ENCODE measurements around the gene GNB4. TPM values are rescaled to one million over a fixed set of nuclear protein-coding genes. Genes with fewer than 3 reads are reported as not detected.

Gene GNB4
- total and polyA plus RNA-seq, 9 of the 15 experiments (the other 6 are each of a cell fraction or from before 2014, with no cell fraction given): 6.8 to 36.7 (median 21.4) TPM

GRCh38 chr3:179410999-179411398 lies 40.3 kb downstream of the GNB4 start:
- H3K79me2 ChIP-seq (ENCODE audit: control insufficient read depth, insufficient read depth, low read length): no peaks in the 10 kb centered on the region
- H3K9ac ChIP-seq (ENCODE audit: insufficient read depth in 1 of 2, low read depth in 2 of 2, low read length in 2 of 2): no peak overlapping the region
- no TSS peak for BruUV-seq (replicated peaks)
- POLR2A ChIA-PET: no interaction called here
- no peak overlapping the region for H3K27ac ChIP-seq (ENCODE audit: extremely low read depth, low read depth, low read length)
- in situ Hi-C loops (cut with MboI): no loop called here
- no peaks in the 10 kb centered on the region for H3K9me1 ChIP-seq (ENCODE audit: control insufficient read depth, insufficient read depth, low read length)
- intact Hi-C loops (cut with micrococcal nuclease): loop anchor here (1.0 kb wide), 1 partner anchor 147 kb away; no protein-coding TSS in a partner anchor
- FAIRE-seq (no peak), ATAC-seq (no peak), DNase-seq (ENCODE audit: extremely low read depth in 1 of 4, low spot score in 3 of 4) (no peak)
- TF ChIP-seq DACH1 (IDR thresholded peaks at IDR 0.05; ENCODE audit: partially characterized antibody) (peak; percentile 17), MITF (IDR thresholded peaks at IDR 0.05) (no peak)
- no peak overlapping the region for H3K4me2 ChIP-seq (ENCODE audit: insufficient read depth, low read length)
- H3K4me1 ChIP-seq (replicated peaks in 1 of 2; ENCODE audit: control insufficient read depth in 2 of 2, insufficient read depth in 2 of 2, low read length in 2 of 2): no peaks in the 10 kb centered on the region
- H4K20me1 ChIP-seq (replicated peaks; ENCODE audit: control insufficient read depth, insufficient read depth, low read length): no peaks in the 10 kb centered on the region
- CTCF ChIA-PET (ENCODE audit: low intra/inter-chr PET ratio): no interaction called here
- H2AFZ ChIP-seq (ENCODE audit: low read depth, low read length): no peak overlapping the region
- H3K36me3 ChIP-seq (ENCODE audit: control insufficient read depth, insufficient read depth, low read length): peaks cover 20% of the 10 kb centered on the region; the same call in 2 of the 3 replicates
- no peak overlapping the region for H3K4me3 ChIP-seq
- H3K27me3 ChIP-seq (ENCODE audit: control insufficient read depth in 2 of 2, insufficient read depth in 2 of 2, low read length in 2 of 2): no peaks in the 10 kb centered on the region
- no peaks in the 10 kb centered on the region for H3K9me3 ChIP-seq (replicated peaks; ENCODE audit: control insufficient read depth, insufficient read depth, low read depth, low read length)

DNA sequence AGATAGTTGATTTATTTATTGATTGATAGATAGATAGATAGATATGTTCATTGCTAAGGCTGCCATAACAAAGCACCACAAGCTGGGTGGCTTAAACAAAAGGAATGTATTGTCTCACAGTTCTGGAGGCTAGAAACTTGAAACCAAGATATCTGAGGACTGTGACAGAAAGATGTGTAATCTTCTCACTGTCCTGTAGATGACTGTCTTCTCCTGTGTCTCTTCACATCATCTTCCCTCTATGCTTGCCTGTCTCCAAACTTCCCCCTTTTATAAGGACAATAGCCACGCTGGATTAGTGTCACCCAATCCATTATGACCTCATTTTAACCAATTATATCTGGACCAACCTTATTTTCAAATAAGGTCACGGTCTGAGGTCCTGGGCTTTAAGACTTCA lies 40.9 kb downstream of the GNB4 start:
- Histone ChIP-seq H3K79me2 (ENCODE audit: control insufficient read depth, insufficient read depth, low read length) (no peaks in the 10 kb centered on the region), H4K20me1 (replicated peaks; ENCODE audit: control insufficient read depth, insufficient read depth, low read length) (no peaks in the 10 kb centered on the region), H3K27me3 (ENCODE audit: control insufficient read depth in 2 of 2, insufficient read depth in 2 of 2, low read length in 2 of 2) (no peaks in the 10 kb centered on the region), H3K9ac (ENCODE audit: insufficient read depth in 1 of 2, low read depth in 2 of 2, low read length in 2 of 2) (no peak overlapping the region), H3K4me3 (no peak overlapping the region), H3K9me3 (replicated peaks; ENCODE audit: control insufficient read depth, insufficient read depth, low read depth, low read length) (no peaks in the 10 kb centered on the region), H2AFZ (ENCODE audit: low read depth, low read length) (no peak overlapping the region), H3K4me2 (ENCODE audit: insufficient read depth, low read length) (no peak overlapping the region), H3K4me1 (replicated peaks in 1 of 2; ENCODE audit: control insufficient read depth in 2 of 2, insufficient read depth in 2 of 2, low read length in 2 of 2) (no peaks in the 10 kb centered on the region), H3K27ac (ENCODE audit: extremely low read depth, low read depth, low read length) (no peak overlapping the region), H3K36me3 (ENCODE audit: control insufficient read depth, insufficient read depth, low read length) (peaks cover 22% of the 10 kb centered on the region; the same call in 2 of the 3 replicates), H3K9me1 (ENCODE audit: control insufficient read depth, insufficient read depth, low read length) (no peaks in the 10 kb centered on the region)
- in situ Hi-C loops (cut with MboI): no loop called here
- ChIA-PET CTCF (ENCODE audit: low intra/inter-chr PET ratio) (no interaction called here), POLR2A (no interaction called here)
- TF ChIP-seq, protein P1, sequence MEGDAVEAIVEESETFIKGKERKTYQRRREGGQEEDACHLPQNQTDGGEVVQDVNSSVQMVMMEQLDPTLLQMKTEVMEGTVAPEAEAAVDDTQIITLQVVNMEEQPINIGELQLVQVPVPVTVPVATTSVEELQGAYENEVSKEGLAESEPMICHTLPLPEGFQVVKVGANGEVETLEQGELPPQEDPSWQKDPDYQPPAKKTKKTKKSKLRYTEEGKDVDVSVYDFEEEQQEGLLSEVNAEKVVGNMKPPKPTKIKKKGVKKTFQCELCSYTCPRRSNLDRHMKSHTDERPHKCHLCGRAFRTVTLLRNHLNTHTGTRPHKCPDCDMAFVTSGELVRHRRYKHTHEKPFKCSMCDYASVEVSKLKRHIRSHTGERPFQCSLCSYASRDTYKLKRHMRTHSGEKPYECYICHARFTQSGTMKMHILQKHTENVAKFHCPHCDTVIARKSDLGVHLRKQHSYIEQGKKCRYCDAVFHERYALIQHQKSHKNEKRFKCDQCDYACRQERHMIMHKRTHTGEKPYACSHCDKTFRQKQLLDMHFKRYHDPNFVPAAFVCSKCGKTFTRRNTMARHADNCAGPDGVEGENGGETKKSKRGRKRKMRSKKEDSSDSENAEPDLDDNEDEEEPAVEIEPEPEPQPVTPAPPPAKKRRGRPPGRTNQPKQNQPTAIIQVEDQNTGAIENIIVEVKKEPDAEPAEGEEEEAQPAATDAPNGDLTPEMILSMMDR (IDR thresholded peaks at IDR 0.05 in 2 of 3, conservative IDR thresholded peaks at IDR 0.05 in 1 of 3; ENCODE audit: insufficient read depth in 2 of 3, low read depth in 1 of 3, low read length in 3 of 3): peak; percentile 1 to 44 (median 18); a peak in 2 of 6 replicates
- TF ChIP-seq CBX5 (IDR thresholded peaks at IDR 0.05; ENCODE audit: borderline replicate concordance, low read depth) (no peak), RAD21 (CRISPR knock-in tag; conservative IDR thresholded peaks at IDR 0.05 in 1 of 2, IDR thresholded peaks at IDR 0.05 in 1 of 2) (peak in 1 of 2 experiments; percentile 49; a peak in 2 of 4 replicates)
- DNase-seq (ENCODE audit: extremely low read depth in 1 of 4, low spot score in 3 of 4): peak in 1 of 4 experiments; percentile 8
- peak; percentile 77 for ATAC-seq
- WGBS (ENCODE audit: insufficient coverage, low coverage, missing lambda C conversion rate): 60% methylated on average over 2 of the region's 2 CpGs
- intact Hi-C loops (cut with micrococcal nuclease): loop anchor here (1.0 kb wide), 1 partner anchor 148 kb away; no protein-coding TSS in a partner anchor
- no peak for FAIRE-seq
- BruUV-seq (replicated peaks): no TSS peak

Data from K562 (cell line).